IPS DF 19.7 (cell line): ENCODE data around the gene GFAP.

Source experiments
- DNase-seq: peaks from one replicate; pipeline ENCODE4 v3.0.0-alpha.2; 2013; ENCODE audit warnings: low read depth, low spot score

The GFAP gene

GRCh38 chr17:44865231-44865660 lies 50.1 kb downstream of the GFAP start:
- DNase-seq: peak; percentile 38

GRCh38 chr17:44864831-44865230 lies 50.5 kb downstream of the GFAP start:
- no peak for DNase-seq

- no peak for DNase-seq
Observed at GRCh38 chr17:44863061-44863918, 52.0 kb downstream of the GFAP start.

- DNase-seq: no peak
Observed at GRCh38 chr17:44862278-44862914, 52.9 kb downstream of the GFAP start.

GRCh38 chr17:44859701-44860100 lies 55.6 kb downstream of the GFAP start:
- DNase-seq: no peak

- no peak for DNase-seq
Observed at GRCh38 chr17:44854192-44854591, 61.1 kb downstream of the GFAP start.
